Panc1 (cell line): ENCODE results near the gene NPAS4. TPM values are rescaled to one million over a fixed set of nuclear protein-coding genes. Genes with fewer than 3 reads are reported as not detected.

ENCODE experiments used
- ATAC-seq: fragments of 200-7000 bp; cut with Tn5 transposase; 2 replicates; pipeline ENCODE4 v1.9.1; 2020; ENCODE audit warnings: mild to moderate bottlenecking, moderate library complexity
- BruUV-seq: library from RNA; stranded (reverse); fragments of 400-500 nt; replicated peaks from 2 replicates; lab custom pipeline; 2021; lab: Mats Ljungman, UMichigan
- CTCF ChIA-PET: fragments of 300-600 bp; sonication (Branson Sonifier 250); formaldehyde crosslinking; loops from one replicate; lab custom pipeline; 2022; ENCODE audit warnings: antibody characterized with exemption; lab: Charles Lee
- POLR2A ChIA-PET: fragments of 300-600 bp; sonication (Branson Sonifier 250); formaldehyde crosslinking; loops from one replicate; lab custom pipeline; 2022; ENCODE audit warnings: antibody characterized with exemption; lab: Charles Lee
- DNase-seq: peaks from one replicate; pipeline ENCODE4 v3.0.0-alpha.2; 2010; ENCODE audit warnings: low read depth, low spot score
- H3K27ac ChIP-seq: 2 replicates; pipeline ENCODE4 v1.5.1; 2011; ENCODE audit warnings: mild to moderate bottlenecking, low read length, inconsistent platforms
- H3K27me3 ChIP-seq: fragments of 200-500 bp; sonication (Bioruptor generic); 2 replicates; pipeline ENCODE4 v1.6.0; 2014; ENCODE audit warnings: low read length, inconsistent platforms; ENCODE audit not compliant: control insufficient read depth, insufficient read depth
- H3K36me3 ChIP-seq: fragments of 200-500 bp; sonication (Bioruptor generic); 2 replicates; pipeline ENCODE4 v1.5.1; 2014; ENCODE audit warnings: inconsistent platforms, mild to moderate bottlenecking, low read length, moderate library complexity; ENCODE audit not compliant: control insufficient read depth, insufficient read depth
- H3K4me1 ChIP-seq: 2 replicates; pipeline ENCODE4 v1.5.1; 2011; ENCODE audit warnings: inconsistent platforms, mild to moderate bottlenecking, low read length, moderate library complexity; ENCODE audit not compliant: control insufficient read depth, insufficient read depth
- H3K4me3 ChIP-seq, 2 experiments: 2 replicates each; pipeline ENCODE4 v1.5.1; 2011 to 2012; ENCODE audit warnings: low read depth in 2 of 2, low read length in 2 of 2, mild to moderate bottlenecking in 2 of 2, inconsistent platforms in 1 of 2, moderate library complexity in 1 of 2
- H3K9me3 ChIP-seq: fragments of 200-500 bp; sonication (Bioruptor generic); 2 replicates; pipeline ENCODE4 v1.5.1; 2014; ENCODE audit warnings: low read depth, mild to moderate bottlenecking, inconsistent platforms, low read length, moderate library complexity; ENCODE audit not compliant: control insufficient read depth, insufficient read depth
- CTCF ChIP-seq: fragments of 450-650 bp; IDR thresholded peaks from 2 replicates; pipeline ENCODE4 v1.5.1; 2017; ENCODE audit warnings: mild to moderate bottlenecking
- POLR2AphosphoS5 ChIP-seq: IDR thresholded peaks from 2 replicates; pipeline ENCODE4 v1.6.1; 2012; ENCODE audit warnings: mild to moderate bottlenecking, low read depth, low read length, moderate library complexity
- REST ChIP-seq, 2 experiments: IDR thresholded peaks; 2 replicates each; pipeline ENCODE4 v1.6.1; 2011 to 2012; ENCODE audit warnings: low read depth in 2 of 2, control low read depth in 1 of 2, low read length in 1 of 2, mild to moderate bottlenecking in 1 of 2, moderate library complexity in 1 of 2; ENCODE audit not compliant: insufficient read depth in 1 of 2
- SIN3A ChIP-seq: IDR thresholded peaks from 2 replicates; pipeline ENCODE4 v1.6.1; 2012; ENCODE audit warnings: low read depth, mild to moderate bottlenecking, low read length, moderate library complexity, borderline replicate concordance; ENCODE audit not compliant: insufficient read depth
- TCF7L2 ChIP-seq: IDR thresholded peaks from 2 replicates; pipeline ENCODE4 v1.6.1; 2011; ENCODE audit warnings: mild to moderate bottlenecking, low read depth, low read length, inconsistent platforms
- in situ Hi-C: cut with HindIII; loops from 2 replicates; pipeline ENCODE4 v1.10.0; 2016; ENCODE audit warnings: low sequenced_read_pairs, low pct_unique_long_range_greater_than_20kb
- intact Hi-C: fragments of 100-400 bp; cut with micrococcal nuclease; formaldehyde crosslinking; loops from one replicate; pipeline ENCODE4 v1.10.0; 2022; ENCODE audit not compliant: unreplicated experiment
- total RNA-seq: library from RNA; stranded (reverse); gene quantifications from one replicate; pipeline ENCODE4 v1.2.1, GENCODE V29; 2021; ENCODE audit not compliant: unreplicated experiment

NPAS4 gene
- total RNA-seq, 1 experiment from 2014 or later = 0.08 TPM

- H3K27me3 ChIP-seq = peaks cover 3% of the 10 kb centered on the region
- DNase-seq (no peak), ATAC-seq (no peak)
- ChIA-PET CTCF (interaction anchor here (0.6 kb wide), 2 partner anchors 75 to 82 kb away, joined by 3 to 5 read pairs; no protein-coding TSS in a partner anchor), POLR2A (no interaction called here)
- no peaks in the 10 kb centered on the region for H3K36me3 ChIP-seq
- no peak for TF ChIP-seq CTCF
- TF ChIP-seq TCF7L2 = no peak
- TF ChIP-seq REST (IDR thresholded peaks at IDR 0.05; ENCODE audit: insufficient read depth in 1 of 2, low read depth in 2 of 2, low read length in 1 of 2) = no peak
- TF ChIP-seq POLR2AphosphoS5 = no peak
- no peak for TF ChIP-seq SIN3A
- intact Hi-C loops (no loop called here), in situ Hi-C loops (no loop called here)
- H3K27ac ChIP-seq = no peak overlapping the region
- H3K4me1 ChIP-seq = no peaks in the 10 kb centered on the region
- BruUV-seq = no TSS peak
- no peak overlapping the region for H3K4me3 ChIP-seq
- no peaks in the 10 kb centered on the region for H3K9me3 ChIP-seq
These were observed 34.0 kb downstream of the NPAS4 start for GRCh38 chr11:66454828-66455227.

- no peak for DNase-seq
- no peaks in the 10 kb centered on the region for H3K36me3 ChIP-seq
- no peak for ATAC-seq
- intact Hi-C loops (no loop called here), in situ Hi-C loops (no loop called here)
- no peak overlapping the region for H3K27ac ChIP-seq
- H3K9me3 ChIP-seq = no peaks in the 10 kb centered on the region
- CTCF ChIA-PET = no interaction called here
- POLR2A ChIA-PET = no interaction called here
- BruUV-seq = no TSS peak
- no peaks in the 10 kb centered on the region for H3K4me1 ChIP-seq
- no peak overlapping the region for H3K4me3 ChIP-seq
- TF ChIP-seq CTCF (no peak), TCF7L2 (no peak), POLR2AphosphoS5 (no peak), REST (IDR thresholded peaks at IDR 0.05; ENCODE audit: insufficient read depth in 1 of 2, low read depth in 2 of 2, low read length in 1 of 2) (no peak), SIN3A (no peak)
- no peaks in the 10 kb centered on the region; the same call in 1 of the 2 replicates for H3K27me3 ChIP-seq
These were observed 37.0 kb downstream of the NPAS4 start for GRCh38 chr11:66457826-66458225.
